SKM-1 (cell line): ENCODE measurements around the gene IFITM1.
A peak's percentile ranks its signal among the peaks of the same experiment; 100 is the strongest.

Experiments
- DNase-seq: peaks from one replicate; lab custom pipeline; 2025; ENCODE audit not compliant: unreplicated experiment; lab: John Stamatoyannopoulos, UW

IFITM1 gene

DNA sequence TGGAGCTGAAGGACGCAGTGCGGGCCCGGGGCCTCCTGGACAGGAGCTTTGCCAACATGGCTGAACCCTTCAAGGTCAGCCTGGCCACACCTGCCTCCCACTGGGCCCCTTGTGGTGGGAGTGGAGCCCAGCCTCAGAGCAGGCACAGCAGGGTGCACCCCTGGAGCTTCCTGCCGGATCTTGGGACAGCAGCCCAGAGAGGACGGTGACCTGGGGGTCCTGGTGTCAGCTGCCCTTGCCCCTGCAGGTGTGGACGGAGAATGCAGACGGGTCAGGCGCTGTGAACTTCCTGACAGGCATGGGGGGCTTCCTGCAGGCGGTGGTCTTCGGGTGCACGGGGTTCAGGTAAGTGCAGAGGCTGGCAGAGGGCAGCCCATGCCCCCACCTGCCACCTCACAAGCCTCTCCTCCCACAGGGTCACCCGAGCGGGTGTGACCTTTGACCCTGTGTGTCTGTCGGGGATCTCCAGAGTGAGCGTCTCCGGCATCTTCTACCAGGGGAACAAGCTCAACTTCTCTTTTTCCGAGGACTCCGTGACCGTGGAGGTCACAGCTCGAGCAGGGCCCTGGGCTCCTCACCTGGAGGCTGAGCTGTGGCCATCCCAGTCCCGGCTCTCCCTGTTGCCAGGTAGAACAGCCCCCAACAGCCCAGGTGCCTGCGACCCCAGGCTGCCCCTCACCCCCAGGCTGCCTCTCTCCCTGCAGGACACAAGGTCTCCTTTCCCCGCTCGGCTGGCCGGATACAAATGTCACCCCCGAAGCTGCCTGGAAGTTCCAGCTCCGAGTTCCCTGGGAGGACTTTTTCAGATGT lies 19.8 kb upstream of the IFITM1 start:
- DNase-seq: no peak

- no peak for DNase-seq
Measured at GRCh38 chr11:294780-295179, 19.1 kb upstream of the IFITM1 start.

GRCh38 chr11:295351-296170 lies 18.3 kb upstream of the IFITM1 start:
- DNase-seq: no peak

GRCh38 chr11:296171-297050 lies 17.4 kb upstream of the IFITM1 start:
- DNase-seq: no peak

- no peak for DNase-seq
Measured at GRCh38 chr11:297051-297585, 16.7 kb upstream of the IFITM1 start.

DNA sequence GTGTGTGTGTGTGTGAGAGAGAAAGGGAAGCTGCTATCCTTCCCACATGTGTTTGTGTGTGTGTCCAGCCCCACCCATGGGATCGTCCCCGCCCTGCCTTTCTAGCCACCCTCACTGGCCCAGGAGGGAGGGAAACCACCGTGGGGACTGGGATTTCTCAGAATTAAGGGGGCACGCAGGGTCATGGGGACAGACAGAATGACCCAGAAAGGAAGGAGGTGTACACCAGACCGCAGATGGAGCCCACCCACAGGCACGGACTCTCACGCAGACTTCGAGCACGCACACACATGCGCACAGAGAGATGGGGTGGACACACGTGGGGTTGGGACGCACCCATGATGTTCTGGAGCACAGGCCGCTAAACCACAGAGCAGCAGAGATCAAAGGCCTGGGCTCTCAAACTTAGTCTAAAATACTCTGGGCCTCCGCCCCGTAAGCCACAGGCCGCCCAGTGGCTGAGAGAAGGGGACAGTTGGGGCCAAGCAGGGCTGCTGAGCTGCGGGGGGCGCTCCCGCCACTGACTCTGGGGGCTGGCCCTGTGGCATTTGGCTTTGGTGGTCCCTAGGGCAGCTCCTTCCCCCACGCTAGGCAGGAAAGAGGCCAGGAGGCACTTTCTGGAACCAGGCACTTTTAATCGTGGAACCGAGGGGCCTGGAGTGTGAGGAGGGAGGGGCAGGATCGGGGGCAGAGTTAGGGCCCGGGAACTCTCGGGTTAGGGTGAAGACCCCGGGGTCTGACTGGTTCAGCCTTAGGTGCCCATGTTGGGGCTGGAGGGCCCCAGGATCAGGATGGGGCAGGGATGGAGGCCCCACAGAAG lies 16.0 kb upstream of the IFITM1 start:
- DNase-seq: no peak

GRCh38 chr11:298406-299065 lies 15.3 kb upstream of the IFITM1 start:
- DNase-seq: no peak

DNA sequence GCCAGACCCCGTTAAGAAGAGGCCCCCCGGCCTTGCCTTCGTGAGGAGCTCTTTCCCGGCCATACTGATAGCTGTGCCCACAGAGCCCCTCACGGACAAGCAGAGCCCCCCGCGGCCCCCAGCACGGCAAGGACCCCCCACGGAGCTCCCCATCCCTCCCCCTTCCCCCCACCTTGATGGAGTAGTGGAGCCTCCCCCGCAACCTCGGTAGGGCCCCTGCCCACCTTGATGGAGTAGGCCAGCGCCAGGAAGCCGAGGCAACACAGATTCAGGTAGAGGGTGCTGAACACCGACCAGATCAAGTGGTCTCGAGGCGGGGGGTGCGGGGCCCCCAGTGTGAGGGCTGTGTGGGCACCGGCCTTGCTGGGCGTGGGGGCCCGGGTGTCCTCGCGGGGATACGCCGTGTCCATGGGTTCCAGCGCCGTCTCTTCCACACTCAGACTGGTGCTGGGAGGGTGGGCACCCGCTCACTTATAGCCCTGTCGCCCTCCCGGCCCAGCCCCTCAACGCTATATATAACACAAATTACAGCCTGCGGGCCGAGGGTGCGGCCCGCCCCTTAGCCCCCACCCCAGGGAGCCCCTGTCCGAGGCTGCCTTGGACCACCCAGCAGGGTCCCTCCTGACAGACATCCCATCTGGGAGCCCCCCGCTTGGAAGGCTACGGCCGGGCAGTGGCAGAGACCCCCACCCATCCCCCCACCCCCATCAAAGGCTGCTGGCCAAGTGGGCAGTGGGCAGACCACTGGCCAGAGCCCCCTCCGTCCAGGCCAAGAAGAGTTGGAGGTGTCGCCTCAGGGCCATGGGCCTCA lies 14.6 kb upstream of the IFITM1 start, which contains the start of gene IFITM5:
TSS of gene IFITM5 (minus strand) at position 446 of the 811 bp plus-strand sequence. CDS start at position 410, 36 bp downstream.
- no peak for DNase-seq

GRCh38 chr11:299951-300735 lies 13.7 kb upstream of the IFITM1 start:
- no peak for DNase-seq

DNA sequence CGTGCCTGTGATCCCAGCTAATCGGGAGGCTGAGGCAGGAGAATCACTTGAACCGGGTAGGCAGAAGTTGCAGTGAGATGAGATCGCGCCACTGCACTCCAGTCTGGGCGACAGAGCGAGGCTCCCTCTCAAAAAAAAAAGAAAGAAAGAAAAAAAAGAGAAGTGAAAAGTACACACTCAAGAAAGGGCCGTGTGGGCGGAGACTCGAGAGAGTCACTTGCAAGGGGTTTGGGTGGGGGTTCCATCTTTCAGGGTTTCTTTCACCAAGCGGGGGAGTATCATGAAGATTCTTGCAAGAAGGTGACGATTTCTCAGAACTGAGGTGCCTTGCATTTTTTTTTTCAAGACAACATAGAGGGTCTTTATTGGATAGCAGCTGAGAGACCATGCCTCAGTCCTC lies 10.5 kb upstream of the IFITM1 start:
- DNase-seq: no peak

DNA sequence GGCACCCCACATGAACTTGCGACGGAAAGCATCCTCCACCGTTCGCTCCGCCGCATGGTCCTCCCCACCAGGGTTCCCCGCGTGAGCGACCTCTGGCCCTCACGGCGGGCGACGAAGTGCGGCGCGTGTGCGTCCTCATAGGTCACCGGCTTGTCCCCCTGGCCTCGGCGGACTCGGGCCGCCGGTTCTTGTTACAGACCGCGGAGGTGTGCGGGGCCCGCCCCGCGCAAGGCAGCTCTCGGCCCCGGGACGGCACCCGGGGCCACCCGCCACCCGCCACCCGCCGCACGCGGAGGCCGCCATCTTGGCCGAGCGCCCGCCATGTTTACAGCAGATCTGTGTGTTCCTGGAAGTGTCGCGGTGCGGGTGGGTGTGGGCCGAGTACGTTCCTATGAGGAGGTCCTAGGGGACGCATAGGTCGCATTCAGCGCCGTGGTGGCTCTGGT lies 9.8 kb upstream of the IFITM1 start:
- no peak for DNase-seq

DNA sequence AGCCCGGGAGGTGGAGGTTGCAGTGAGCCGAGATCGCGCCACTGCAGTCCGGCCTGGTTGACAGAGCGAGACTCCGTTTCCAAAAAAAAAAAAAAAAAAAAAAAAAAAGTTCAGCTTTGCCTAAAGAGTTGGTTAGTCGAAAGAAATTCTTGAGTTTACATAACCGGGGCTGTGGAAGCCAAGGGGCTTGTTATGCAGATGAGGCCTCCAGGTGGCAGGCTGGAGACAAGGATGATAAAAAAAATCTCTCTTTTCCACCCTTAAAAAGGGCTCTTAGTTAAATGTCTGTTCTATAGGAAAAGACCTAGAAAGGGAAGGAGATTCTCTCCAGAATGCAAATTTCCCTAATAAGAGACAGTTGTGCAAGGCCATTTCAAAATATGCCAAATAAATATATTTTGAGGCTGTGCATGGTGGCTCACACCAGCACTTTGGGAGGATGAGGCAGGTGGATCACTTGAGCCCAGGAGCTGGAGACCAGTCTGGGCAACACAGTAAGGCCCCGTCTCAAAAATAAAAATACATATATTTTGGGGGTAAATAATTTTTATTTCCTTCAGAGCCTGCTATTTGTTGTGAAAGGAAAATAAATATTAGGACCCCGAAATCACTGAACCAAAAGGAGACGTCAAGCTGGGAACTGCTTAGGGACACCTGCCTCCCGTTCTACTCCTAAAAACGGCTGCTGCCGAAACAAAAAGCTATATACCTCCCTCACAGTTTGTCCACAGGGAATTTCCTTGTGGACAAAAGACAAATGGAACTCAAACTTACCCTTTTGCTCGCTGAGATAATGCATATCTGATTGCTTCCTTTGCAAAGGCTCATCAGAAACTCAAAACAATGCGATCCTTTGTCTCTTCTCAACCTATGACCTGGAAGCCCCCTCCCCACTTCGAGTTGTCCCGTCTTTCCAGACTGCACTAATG lies 8.7 kb upstream of the IFITM1 start:
- peak; percentile 32 for DNase-seq

DNA sequence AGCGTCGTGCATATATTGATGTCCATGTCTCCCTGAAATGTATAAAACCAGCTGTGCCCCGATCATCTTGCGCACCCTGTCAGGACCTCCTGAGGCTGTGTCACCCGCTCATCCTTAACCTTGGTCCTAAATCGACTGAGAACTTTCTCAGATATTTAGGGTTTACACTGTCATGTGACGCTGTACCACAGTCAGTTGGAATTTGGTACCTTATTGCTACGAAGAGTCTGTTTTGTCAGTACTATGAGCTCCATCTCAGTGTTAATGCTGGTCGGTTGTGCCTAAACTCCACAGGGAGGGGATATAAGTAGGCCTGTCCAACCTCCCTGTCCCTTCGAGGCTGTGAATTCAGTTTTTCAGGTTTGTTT lies 8.0 kb upstream of the IFITM1 start:
- DNase-seq: no peak

- no peak for DNase-seq
Measured at GRCh38 chr11:306645-307371, 7.0 kb upstream of the IFITM1 start.

DNA sequence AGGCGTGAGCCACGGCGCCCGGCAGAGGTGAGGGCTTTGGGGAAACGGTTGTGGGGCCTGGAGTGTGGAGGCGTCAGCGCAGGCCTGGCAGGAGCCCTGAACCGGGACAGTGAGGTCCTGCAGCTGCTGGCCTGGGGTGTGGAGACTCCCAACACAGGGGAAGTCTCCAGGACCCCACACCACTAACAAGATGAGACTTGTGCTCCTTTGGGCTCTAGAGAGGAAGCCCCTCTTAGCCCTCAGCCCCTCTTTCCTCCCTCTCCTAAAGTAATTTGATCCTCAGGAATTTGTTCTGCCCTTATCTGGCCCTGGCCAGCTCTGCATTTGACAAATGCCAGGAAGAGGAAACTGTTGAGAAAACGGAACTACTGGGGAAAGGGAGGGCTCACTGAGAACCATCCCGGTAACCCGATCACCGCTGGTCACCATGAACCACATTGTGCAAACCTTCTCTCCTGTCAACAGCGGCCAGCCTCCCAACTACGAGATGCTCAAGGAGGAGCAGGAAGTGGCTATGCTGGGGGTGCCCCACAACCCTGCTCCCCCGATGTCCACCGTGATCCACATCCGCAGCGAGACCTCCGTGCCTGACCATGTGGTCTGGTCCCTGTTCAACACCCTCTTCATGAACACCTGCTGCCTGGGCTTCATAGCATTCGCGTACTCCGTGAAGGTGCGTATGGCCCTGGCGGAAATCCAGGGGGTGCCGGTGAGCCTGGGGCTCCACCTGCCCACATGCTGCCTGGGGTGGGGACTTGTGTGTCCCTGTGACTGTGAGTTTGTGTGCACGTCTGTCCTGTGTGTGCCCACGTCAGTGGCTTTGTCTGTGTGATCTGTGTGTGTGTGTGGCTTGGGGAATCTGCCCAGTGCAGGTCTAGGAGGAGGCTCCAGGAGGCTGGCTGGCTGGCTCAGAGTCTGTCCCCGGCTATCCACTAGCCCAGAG lies 5.8 kb upstream of the IFITM1 start, which contains the start of gene IFITM2:
TSS of gene IFITM2 (plus strand) at position 51 of the 943 bp plus-strand sequence. CDS start at position 428, 377 bp downstream.
- DNase-seq: peak; percentile 91
